Esophagus mucosa (tissue), 1 donor: ENCODE measurements around the gene COL2A1. TPM values are rescaled to one million over a fixed set of nuclear protein-coding genes. Genes with fewer than 3 reads are reported as not detected.

ENCODE experiments used
- ATAC-seq: fragments of 200-7000 bp; cut with Tn5 transposase; one replicate; pipeline ENCODE4 v1.9.1; 2020
- total RNA-seq: library from RNA; stranded (reverse); gene quantifications from one replicate; pipeline ENCODE4 v1.2.4, GENCODE V29; 2023
- donor health status: DM: yes; HTN: yes; CAD: no.

Gene COL2A1
- total RNA-seq, 1 donor from 2014 or later = not detected

DNA sequence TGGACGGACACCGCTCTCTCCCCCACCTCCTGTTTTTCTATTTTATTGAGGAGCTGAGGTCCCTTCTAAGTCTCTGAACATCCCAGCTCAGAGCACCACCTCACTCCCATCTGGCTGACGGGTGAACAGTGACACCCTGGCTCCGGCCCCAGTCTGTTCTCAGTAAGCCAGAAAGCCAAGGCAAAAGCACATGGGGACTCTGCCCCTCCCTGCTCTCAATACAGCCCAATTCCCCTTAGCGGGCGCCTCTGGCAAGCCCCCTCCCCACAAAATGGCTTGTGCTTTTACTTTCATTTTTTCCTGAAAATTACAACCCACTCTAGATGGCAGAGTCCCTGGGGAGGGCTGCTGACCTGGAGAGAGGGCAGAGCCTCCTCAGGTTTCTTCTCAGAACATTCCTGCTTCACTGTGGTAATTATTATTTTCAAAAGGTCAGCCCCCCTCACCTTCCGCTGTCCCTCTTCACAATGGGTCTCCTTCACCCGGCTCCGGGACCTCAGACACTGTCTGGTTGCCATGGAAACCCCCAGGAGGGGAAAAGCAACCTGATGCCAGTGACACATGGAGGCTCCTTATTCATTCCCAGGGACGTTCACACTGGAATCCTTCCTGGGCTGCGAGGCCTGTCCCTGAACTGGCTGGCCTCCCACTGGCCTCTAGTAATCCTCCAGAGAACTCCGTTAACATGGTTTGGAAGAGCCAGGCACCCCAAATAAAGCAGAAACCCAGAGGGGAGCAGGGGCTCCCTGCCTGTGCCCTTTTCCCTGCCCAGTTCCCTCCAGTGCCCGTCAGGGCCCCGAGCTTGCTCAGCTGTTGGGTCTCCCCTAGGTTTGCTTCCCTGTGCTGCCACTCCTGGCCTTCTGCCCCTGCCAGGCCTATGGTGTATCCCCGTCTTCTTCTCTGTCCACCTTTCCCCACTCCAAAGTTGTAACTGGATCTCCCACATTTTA is 15.9 kb downstream of the COL2A1 start:
- ATAC-seq = no peak

DNA sequence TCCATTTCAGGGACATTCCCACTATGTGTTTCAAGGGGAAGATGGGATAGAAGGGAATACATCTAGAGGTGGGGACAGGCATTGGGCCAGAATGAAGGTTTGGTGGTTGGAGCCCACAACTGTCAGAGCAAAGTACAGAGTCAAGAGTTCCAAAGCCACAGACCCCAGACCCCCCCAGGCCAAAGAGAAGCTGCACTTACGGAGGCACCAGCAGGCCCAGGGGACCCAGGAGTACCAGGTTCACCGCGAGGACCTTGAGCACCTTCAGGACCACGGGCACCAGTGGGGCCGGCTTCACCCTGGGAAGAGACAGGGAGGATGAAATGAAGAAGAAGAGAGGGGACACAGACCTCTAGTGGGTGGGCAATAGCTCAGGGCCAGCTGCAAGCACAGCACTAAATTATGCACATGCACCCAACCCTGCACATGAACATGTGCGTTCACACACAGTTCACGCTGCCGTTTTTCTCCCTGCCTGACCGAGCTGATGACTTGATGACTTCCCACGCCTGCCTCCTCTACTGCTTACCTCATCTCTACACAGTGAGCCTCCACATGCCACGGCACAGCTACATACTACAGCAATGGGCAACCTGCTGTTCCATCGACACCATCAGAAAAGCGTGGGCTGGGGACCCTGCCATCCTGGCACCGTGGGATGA is 16.7 kb downstream of the COL2A1 start:
- ATAC-seq = no peak

DNA sequence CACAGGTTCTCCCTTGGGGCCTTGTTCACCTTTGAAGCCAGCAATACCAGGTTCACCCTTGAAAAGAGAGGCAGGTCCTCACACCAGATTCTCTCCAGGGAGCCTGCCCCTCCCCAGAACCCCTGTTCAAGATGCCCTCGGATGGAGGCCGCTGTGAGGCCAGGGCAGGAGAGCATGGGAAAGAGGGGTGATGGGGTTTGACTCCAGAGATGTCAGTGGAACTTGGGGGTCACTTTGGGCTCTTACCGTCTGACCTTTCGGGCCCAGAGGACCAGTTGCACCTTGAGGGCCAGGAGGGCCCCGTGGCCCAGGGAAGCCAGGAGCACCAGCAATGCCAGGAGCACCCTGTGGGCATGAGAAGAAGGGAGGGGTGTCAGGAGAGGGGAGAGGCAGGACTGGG is 17.4 kb downstream of the COL2A1 start:
- ATAC-seq = no peak

GRCh38 chr12:47986291-47986660 is 18.0 kb downstream of the COL2A1 start:
- no peak for ATAC-seq

GRCh38 chr12:47985596-47986290 is 18.5 kb downstream of the COL2A1 start:
- ATAC-seq = no peak

DNA sequence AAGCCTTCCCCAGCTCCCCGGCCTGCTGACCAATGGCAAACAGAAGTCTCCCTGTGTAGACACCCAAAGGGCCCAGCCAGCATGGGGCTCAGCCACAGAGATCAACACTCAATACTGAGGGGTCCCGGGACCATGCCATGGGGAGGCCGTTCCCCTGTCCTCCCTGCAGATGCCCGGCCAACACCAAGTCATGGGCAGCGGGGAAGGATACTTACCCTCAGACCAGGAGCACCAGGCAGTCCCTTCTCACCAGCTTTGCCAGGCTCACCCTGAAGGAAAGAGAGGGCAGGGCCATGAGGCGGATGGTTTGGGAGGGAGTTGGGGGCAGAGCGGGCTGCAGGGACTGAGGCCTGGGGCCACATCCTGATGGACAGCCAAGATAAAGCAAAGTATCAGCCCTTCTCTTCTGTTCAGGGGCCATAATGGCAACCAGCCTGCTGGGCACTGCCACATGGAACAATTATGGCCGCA is 19.9 kb downstream of the COL2A1 start:
- ATAC-seq = no peak

DNA sequence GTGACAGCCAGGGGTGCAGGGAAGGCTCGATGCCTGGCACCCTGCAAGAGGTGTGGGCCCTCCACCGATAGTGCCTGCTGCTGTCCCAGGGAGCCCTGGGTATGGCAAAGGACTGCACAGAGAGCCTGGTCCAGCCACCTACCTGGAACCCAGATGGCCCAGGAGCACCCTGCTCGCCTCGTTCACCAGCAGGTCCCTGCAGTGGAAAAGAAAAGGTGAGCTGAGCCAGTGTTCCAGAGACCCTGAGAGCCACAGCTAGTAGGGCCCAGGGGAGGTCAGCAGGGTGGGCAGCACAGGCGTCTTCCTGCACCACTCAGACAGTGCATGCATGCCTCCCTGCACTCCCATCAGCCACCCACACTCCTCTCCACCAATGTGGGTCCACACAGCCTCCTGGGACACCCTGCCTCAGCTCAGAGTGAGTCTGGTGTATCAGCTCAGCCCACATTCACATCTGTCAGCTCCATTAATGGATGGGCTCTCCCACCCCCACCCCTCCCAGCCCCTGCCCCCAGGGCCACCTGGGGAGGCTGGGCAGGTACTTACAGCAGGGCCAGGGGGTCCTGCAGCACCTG is 20.6 kb downstream of the COL2A1 start:
- ATAC-seq = no peak

GRCh38 chr12:47982770-47983169 is 21.5 kb downstream of the COL2A1 start:
- no peak for ATAC-seq

- ATAC-seq = no peak
Observed at GRCh38 chr12:47982311-47982710, 22.0 kb downstream of the COL2A1 start.

- ATAC-seq = no peak
Observed at GRCh38 chr12:47981496-47982260, 22.6 kb downstream of the COL2A1 start.

- ATAC-seq = no peak
Observed at GRCh38 chr12:47980779-47981495, 23.3 kb downstream of the COL2A1 start.

- no peak for ATAC-seq
Observed at GRCh38 chr12:47980197-47980596, 24.1 kb downstream of the COL2A1 start.

DNA sequence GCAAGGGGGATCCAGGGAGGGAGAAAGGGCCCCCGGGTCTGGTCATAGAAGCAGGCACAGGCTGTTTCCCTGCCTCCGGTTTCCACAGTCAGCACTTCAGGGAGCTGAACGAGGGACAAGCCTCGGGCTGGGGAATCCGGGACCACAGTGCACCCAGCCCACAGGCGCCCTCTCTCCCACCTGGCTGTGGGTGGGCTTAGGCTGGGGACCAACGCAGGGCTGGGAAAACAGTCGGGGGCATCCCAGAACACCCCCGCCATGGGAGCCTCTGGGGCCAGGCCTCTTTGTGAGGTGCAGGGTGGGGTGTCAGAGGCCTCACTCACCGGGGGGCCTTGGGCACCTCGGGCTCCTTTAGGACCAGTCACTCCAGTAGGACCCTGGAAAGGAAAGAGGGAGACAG is 24.6 kb downstream of the COL2A1 start:
- ATAC-seq = no peak

DNA sequence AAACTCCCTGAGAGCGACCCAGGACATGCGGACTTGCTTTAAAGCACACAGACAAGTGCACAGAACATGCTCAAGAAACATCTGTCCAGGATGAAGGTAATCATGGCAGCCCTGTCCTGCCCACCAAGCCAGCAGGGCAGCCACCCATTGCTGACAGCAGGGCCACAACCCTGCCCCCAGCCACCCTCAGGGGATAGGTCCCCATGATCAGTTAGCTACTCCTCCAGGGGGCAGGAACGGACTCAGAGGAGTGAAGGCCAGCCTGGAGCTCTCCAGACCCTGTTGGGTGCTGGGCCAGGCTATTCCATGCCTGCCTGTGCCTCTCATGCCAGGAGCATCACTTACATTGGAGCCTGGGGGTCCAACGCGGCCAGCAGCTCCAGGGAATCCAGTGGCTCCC is 25.1 kb downstream of the COL2A1 start:
- ATAC-seq = no peak

DNA sequence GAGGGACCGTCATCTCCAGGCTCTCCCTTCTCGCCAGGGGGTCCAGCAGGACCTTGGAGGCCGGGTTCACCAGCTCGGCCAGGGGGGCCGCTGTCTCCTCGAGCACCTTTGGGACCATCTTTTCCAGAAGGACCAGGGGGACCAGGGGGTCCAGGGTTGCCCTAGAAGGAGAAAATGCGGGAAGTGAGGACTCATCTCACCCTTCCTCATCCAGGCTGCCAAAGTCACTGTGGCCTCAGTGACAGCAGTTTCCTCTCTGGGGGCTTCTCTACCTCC is 25.7 kb downstream of the COL2A1 start:
- ATAC-seq = no peak

DNA sequence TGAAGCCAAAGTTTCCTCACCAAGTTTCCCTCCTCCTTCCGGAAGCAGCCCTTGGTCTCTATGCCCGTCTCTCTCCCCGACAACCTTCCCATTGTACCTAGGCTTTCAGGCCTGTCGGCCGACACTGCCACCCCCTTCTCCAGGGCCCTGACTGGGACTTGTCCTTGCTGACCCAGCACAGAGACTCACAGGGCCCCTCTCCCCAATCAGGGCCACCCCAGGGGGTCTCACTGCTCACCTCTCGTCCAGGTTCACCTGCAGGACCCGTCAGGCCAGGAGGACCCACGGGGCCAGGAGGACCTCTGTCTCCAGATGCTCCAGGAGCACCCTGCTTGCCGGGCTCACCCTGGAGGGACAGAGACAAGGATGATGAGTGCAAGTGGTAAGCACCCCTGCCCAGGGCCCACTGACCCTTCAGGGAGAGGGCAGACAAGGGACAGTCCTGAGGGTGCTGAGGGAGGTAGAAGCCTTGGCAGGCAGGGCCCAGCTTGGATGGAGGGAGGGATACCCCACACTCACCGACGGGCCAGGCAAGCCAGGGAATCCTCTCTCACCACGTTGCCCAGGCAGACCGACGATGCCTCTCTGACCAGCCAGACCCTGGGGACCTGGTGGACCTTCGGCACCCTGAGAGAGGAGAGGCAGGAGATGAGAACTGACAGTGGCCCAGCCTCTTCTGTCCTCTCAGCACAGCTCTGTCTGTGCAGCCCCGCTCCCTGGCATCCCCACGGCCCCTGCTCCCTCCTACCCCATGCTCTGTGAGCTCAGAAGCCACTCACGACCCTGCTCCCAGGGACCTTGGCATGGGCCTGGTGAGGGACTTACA is 26.3 kb downstream of the COL2A1 start:
- no peak for ATAC-seq

DNA sequence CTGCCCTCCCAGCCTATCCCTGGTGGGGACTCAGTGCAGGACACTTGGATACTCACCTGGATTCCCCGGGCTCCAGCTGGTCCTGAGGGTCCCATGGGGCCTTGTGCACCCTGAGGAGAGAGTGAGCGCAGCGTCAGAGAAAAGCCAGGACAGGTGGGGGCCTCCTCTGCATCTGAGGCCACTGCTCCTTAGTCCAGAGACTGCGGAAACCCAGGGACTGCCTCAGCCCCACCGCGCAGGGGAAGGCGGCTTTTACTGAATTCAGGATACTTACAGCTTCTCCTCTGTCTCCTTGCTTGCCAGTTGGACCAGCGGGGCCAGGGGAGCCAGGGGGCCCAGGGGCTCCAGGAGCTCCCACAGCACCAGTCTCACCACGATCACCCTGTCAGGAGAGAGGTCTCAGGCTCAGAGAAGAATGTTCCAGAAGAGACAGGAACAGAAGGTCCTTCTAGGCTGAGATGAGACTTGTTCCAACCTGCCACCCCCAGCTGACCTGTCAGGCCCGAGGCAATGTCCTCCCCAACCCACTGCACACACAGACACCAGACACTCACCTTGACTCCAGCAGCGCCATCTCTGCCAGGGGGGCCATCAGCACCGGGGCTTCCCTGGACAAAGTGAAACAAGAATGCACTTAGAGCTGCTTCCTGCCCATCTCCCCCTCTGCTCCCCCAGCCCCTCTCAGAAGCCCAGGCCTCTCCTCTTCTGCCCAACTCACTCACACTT is 27.1 kb downstream of the COL2A1 start:
- no peak for ATAC-seq

GRCh38 chr12:47975816-47976215 is 28.5 kb downstream of the COL2A1 start:
- ATAC-seq = no peak

- ATAC-seq = no peak
Observed at GRCh38 chr12:47975036-47975620, 29.1 kb downstream of the COL2A1 start.

DNA sequence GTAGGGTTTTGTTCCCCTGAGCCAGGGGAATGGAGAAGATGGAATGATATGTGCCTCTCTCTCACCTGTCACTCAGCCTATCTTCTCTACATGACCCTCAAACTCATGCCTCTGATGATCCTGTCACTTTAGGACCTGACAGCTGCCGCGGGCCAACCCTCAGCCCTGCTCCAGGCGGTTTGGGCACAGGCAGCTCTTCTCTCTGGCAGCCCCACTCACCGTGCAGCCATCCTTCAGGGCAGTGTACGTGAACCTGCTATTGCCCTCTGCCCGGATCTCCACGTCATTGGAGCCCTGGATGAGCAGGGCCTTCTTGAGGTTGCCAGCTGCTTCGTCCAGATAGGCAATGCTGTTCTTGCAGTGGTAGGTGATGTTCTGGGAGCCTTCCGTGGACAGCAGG is 30.4 kb downstream of the COL2A1 start:
- no peak for ATAC-seq
